GM23248 (cell line): Measurements from ENCODE around the gene NBL1. TPM values are rescaled to one million over a fixed set of nuclear protein-coding genes. Genes with fewer than 3 reads are reported as not detected.

Source experiments
- DNase-seq: peaks from one replicate; pipeline ENCODE4 v3.0.0-alpha.2; 2015
- H2AFZ ChIP-seq: fragments of 200-600 bp; sonication (generic); 2 replicates; pipeline ENCODE4 v1.6.1; 2016; ENCODE audit warnings: antibody characterized with exemption
- H3F3A ChIP-seq: fragments of 200-600 bp; sonication (generic); 2 replicates; pipeline ENCODE4 v1.6.1; 2016; ENCODE audit warnings: mild to moderate bottlenecking, antibody characterized with exemption, mixed run types; ENCODE audit not compliant: insufficient read depth
- H3K27ac ChIP-seq: fragments of 200-600 bp; sonication (generic); 2 replicates; pipeline ENCODE4 v1.5.1; 2016; ENCODE audit warnings: mild to moderate bottlenecking
- H3K27me3 ChIP-seq: fragments of 200-600 bp; sonication (generic); replicated peaks from 2 replicates; pipeline ENCODE4 v1.6.1; 2016; ENCODE audit warnings: mild to moderate bottlenecking; ENCODE audit not compliant: insufficient read depth
- H3K36me3 ChIP-seq: fragments of 200-600 bp; sonication (generic); 2 replicates; pipeline ENCODE4 v1.6.1; 2016; ENCODE audit warnings: low read depth, mild to moderate bottlenecking
- H3K4me1 ChIP-seq: fragments of 200-600 bp; sonication (generic); 2 replicates; pipeline ENCODE4 v1.6.1; 2016; ENCODE audit warnings: mild to moderate bottlenecking; ENCODE audit not compliant: insufficient read depth
- H3K4me2 ChIP-seq: fragments of 200-600 bp; sonication (generic); one replicate; pipeline ENCODE4 v1.6.1; 2016; ENCODE audit warnings: mild to moderate bottlenecking; ENCODE audit not compliant: unreplicated experiment
- H3K4me3 ChIP-seq: fragments of 200-600 bp; sonication (generic); 2 replicates; pipeline ENCODE4 v1.5.1; 2016; ENCODE audit warnings: mild to moderate bottlenecking
- H3K79me2 ChIP-seq: fragments of 200-600 bp; sonication (generic); 2 replicates; pipeline ENCODE4 v1.6.1; 2016; ENCODE audit warnings: mild to moderate bottlenecking; ENCODE audit not compliant: insufficient read depth
- H3K9ac ChIP-seq: fragments of 200-600 bp; sonication (generic); 2 replicates; pipeline ENCODE4 v1.6.1; 2016; ENCODE audit warnings: mild to moderate bottlenecking
- H3K9me2 ChIP-seq: fragments of 200-600 bp; sonication (generic); 2 replicates; pipeline ENCODE4 v1.6.1; 2016; ENCODE audit warnings: mixed run types, mild to moderate bottlenecking, moderate library complexity; ENCODE audit not compliant: insufficient read depth
- H3K9me3 ChIP-seq: fragments of 200-600 bp; sonication (generic); one replicate; pipeline ENCODE4 v1.6.1; 2017; ENCODE audit warnings: low read depth
- H4K20me1 ChIP-seq: fragments of 200-600 bp; sonication (generic); 2 replicates; pipeline ENCODE4 v1.6.0; 2016; ENCODE audit not compliant: insufficient read depth
- EZH2 ChIP-seq: fragments of 200-600 bp; sonication (generic); IDR thresholded peaks from 2 replicates; pipeline ENCODE4 v1.6.1; 2018; ENCODE audit warnings: antibody characterized with exemption, mild to moderate bottlenecking; ENCODE audit not compliant: insufficient read depth, poor library complexity, severe bottlenecking
- EZH2phosphoT487 ChIP-seq: fragments of 200-600 bp; sonication (generic); IDR thresholded peaks from 2 replicates; pipeline ENCODE4 v1.6.1; 2018; ENCODE audit warnings: antibody characterized with exemption, moderate library complexity, mild to moderate bottlenecking, low read depth; ENCODE audit not compliant: insufficient read depth
- WGBS, 2 experiments: methylation state at CpG; one replicate each; pipeline ENCODE4 v1.1.6; 2015 to 2017; ENCODE audit warnings: low lambda C conversion rate in 2 of 2, low coverage in 1 of 2; ENCODE audit errors: missing lambda C conversion rate in 2 of 2; 5-methylcytosine and 5-hydroxymethylcytosine counted together
- in situ Hi-C: fragments of 300-500 bp; cut with MboI; formaldehyde crosslinking; loops from 2 replicates; pipeline ENCODE4 v1.15.0; 2020
- polyA plus RNA-seq: library from polyadenylated mRNA; unstranded; fragments of >200 nt; fragmentation: Nextera tagmentation; extraction: Ambion mirVana; gene quantifications from 2 replicates; pipeline ENCODE4 v1.2.1, GENCODE V29; 2016
- total RNA-seq: library from RNA; depleted of rRNA; stranded (reverse); fragments of >200 nt; shearing (Covaris generic); gene quantifications from 2 replicates; pipeline ENCODE4 v1.2.3, GENCODE V29; 2014

The NBL1 gene
- total and polyA plus RNA-seq, 2 experiments from 2014 or later, result 239 to 290 TPM

DNA sequence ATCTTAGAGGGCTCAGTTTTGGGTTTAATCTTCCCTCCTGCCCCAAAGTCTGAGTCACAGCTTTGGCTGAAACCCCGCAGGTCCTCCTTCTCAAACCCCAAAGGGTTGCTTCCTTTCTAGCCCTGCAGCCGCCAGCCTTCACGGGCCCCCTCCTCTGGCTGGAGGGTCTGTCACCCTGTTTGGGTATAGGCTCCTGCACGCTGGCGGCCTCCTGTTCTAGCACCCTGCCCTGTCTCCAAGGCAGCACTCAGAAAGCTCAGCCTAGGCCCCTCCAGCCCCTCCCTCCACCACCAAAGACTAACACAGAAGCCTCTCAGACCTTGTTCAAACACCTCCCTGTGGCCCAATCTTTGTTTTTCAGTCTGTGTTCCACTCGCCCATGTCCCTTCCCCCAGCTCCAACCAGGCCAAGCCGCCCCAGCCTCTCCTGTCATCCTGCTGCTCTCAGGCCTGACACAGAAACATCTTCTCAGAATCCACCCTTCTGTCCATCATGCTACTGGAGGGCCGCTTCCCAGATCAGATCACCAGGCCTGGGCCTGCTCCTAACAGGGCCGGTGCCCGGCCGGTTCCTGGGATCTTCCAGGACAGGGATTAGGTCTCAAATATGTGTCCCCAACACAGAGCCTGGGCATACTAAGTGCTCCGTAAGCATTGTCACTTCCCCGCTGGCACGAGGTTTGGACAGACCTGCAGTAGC is 56.1 kb downstream of the NBL1 start:
- Histone ChIP-seq H3K9ac (no peak overlapping the region), H3K4me1 (no peaks in the 10 kb centered on the region), H3K79me2 (no peaks in the 10 kb centered on the region), H3K36me3 (no peaks in the 10 kb centered on the region), H3K27ac (no peak overlapping the region), H3K4me3 (no peak overlapping the region), H3K4me2 (no peak overlapping the region), H2AFZ (no peak overlapping the region), H3K27me3 (no peaks in the 10 kb centered on the region), H4K20me1 (no peaks in the 10 kb centered on the region), H3K9me2 (no peaks in the 10 kb centered on the region), H3K9me3 (no peaks in the 10 kb centered on the region), H3F3A (no peaks in the 10 kb centered on the region)
- in situ Hi-C loops, result no loop called here
- WGBS, 2 experiments, result 97 to 98% methylated on average over 14 of the region's 14 CpGs
- TF ChIP-seq EZH2 (no peak), EZH2phosphoT487 (no peak)
- no peak for DNase-seq

DNA sequence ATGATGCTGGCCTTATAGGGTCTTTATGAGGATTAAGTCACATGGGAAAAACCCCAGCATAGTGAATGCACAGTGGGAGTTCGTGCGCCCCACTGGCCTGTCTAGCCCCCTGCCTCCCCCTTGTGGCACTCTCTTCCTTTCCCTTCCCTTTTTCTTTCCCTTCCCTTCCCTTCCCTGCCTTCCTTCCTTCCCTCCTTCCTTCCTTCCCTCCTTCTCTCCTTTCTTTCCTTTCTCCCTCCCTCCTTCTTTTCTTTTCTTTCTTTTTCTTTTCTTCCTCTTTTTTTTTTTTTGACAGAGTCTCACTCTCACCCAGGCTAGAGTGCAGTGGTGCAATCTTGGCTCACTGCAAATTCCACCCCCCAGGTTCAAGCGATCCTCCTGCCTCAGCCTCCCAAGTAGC is 59.2 kb downstream of the NBL1 start:
- Histone ChIP-seq H3K9me2 (no peaks in the 10 kb centered on the region), H4K20me1 (no peaks in the 10 kb centered on the region), H3K27ac (no peak overlapping the region), H3K4me1 (no peaks in the 10 kb centered on the region), H3F3A (no peaks in the 10 kb centered on the region), H3K79me2 (no peaks in the 10 kb centered on the region), H3K4me2 (no peak overlapping the region), H3K36me3 (no peaks in the 10 kb centered on the region), H3K4me3 (no peak overlapping the region), H2AFZ (no peak overlapping the region), H3K27me3 (no peaks in the 10 kb centered on the region), H3K9me3 (no peaks in the 10 kb centered on the region), H3K9ac (no peak overlapping the region)
- in situ Hi-C loops, result no loop called here
- TF ChIP-seq EZH2 (no peak), EZH2phosphoT487 (no peak)
- no peak for DNase-seq
- WGBS, 2 experiments, result 94 to 98% methylated on average over 3 of the region's 3 CpGs

DNA sequence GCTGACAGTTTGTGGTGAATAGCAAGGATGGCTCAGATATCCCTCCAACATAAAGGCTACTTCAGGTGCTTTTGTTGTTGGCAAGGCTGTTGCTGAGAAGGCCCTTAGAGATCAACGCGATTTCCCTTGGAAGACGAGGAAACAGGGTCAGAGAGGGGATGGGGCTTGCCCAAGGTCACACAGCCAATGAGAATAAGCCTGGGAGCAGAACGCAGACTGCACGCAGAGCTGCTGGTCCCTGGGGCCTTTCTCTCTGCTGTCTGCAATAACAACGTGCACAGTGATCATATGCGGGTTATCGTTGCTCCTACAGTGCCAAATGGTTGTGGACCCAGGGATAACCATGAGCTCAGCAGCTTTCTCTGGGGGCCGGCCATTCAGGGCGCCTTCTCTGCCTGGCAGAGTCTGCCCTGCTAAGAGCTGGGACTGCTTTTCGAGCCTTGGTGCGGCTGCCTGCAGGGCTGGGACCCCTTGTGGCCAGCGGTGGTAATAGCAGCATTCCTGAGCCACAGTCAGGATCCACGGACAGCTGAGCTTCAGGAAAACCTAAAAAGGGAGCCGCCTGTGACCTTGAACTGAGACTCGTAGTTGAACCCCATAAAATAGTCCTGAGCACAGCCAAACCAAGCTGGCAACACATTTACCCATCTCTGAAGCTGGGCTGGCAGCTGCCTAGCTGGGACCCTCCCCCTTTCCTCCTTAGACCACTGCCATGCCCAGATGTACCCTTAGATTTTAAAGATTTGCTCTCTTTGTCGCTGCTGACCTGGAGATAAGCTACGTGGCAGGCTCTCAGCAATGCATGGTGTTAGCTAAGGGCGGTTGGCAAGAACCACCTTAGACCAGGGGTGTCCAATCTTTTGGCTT is 60.4 kb downstream of the NBL1 start:
- Histone ChIP-seq H3K27me3 (no peaks in the 10 kb centered on the region), H3K36me3 (no peaks in the 10 kb centered on the region), H3K4me3 (no peak overlapping the region), H3K79me2 (no peaks in the 10 kb centered on the region), H3K4me1 (no peaks in the 10 kb centered on the region), H3K9me3 (no peaks in the 10 kb centered on the region), H3K9me2 (no peaks in the 10 kb centered on the region), H3K27ac (no peak overlapping the region), H4K20me1 (no peaks in the 10 kb centered on the region), H2AFZ (no peak overlapping the region), H3F3A (no peaks in the 10 kb centered on the region), H3K4me2 (no peak overlapping the region), H3K9ac (no peak overlapping the region)
- no peak for TF ChIP-seq EZH2phosphoT487
- no peak for TF ChIP-seq EZH2
- 13 to 14% methylated on average over 19 of the region's 19 CpGs for WGBS, 2 experiments
- DNase-seq, result peak; percentile 84
- in situ Hi-C loops, result no loop called here

DNA sequence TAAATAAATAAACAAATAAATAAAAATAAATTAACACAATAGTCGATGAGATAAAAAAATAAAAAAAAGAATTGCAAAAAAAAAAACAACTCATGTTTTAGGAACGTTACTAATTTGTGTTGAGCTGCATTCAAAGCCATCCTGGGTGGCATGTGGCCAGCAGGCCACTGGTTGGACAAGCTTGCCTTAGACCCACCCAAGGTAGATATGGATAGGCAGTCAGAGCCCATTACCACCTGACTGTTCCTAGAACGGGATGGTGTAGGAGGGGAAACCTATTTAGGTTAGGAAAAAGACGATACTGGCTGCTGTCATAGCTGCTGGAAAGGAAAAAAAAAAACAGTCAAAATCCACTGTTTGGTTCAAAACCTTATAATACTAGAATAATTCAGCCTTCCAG is 61.4 kb downstream of the NBL1 start:
- no peak overlapping the region for H3K9ac ChIP-seq
- no peaks in the 10 kb centered on the region for H4K20me1 ChIP-seq
- in situ Hi-C loops, result no loop called here
- H3K4me2 ChIP-seq, result no peak overlapping the region
- no peaks in the 10 kb centered on the region for H3K4me1 ChIP-seq
- H2AFZ ChIP-seq, result no peak overlapping the region
- no peaks in the 10 kb centered on the region for H3K36me3 ChIP-seq
- H3K9me3 ChIP-seq, result no peaks in the 10 kb centered on the region
- no peak for DNase-seq
- 71 to 76% methylated on average over 4 of the region's 4 CpGs for WGBS, 2 experiments
- TF ChIP-seq EZH2phosphoT487, result no peak
- H3F3A ChIP-seq, result no peaks in the 10 kb centered on the region
- H3K79me2 ChIP-seq, result no peaks in the 10 kb centered on the region
- H3K4me3 ChIP-seq, result no peak overlapping the region
- no peaks in the 10 kb centered on the region for H3K27me3 ChIP-seq
- H3K27ac ChIP-seq, result no peak overlapping the region
- H3K9me2 ChIP-seq, result no peaks in the 10 kb centered on the region
